Measurements from ENCODE around the gene ADSS2. TPM values are rescaled to one million over a fixed set of nuclear protein-coding genes. Genes with fewer than 3 reads are reported as not detected.
"Not testable (repeated sequence)": the region's sequence is repeated elsewhere in the genome, so short reads cannot be mapped to it uniquely, and the experiment has no call there.

The ADSS2 gene
- polyA plus RNA-seq, 2 of the 4 experiments (the other 2 are of a cell fraction): 46.1 to 74.3 TPM

DNA sequence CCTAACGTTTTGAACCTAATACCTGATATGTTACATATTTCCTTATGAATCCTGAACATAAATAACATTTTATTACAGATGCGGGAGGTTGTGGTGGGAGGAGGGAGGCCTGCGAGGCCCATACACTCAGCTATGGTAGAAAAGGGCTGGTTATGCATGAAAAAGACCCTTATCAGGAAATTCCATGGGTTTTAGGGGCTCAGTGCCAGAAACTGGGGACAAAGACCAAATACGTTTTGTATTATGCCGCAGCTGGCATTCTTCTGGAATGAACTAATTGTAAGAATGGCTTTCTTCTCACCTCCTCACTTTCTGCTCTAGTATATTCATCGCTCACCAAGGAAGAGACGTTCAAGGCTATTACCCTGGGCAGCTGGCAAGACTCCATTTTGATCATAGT lies 76.7 kb downstream of the ADSS2 start (continued):
- TF ChIP-seq RNF2 (IDR thresholded peaks at IDR 0.05; ENCODE audit: borderline replicate concordance, low read depth): no peak

DNA sequence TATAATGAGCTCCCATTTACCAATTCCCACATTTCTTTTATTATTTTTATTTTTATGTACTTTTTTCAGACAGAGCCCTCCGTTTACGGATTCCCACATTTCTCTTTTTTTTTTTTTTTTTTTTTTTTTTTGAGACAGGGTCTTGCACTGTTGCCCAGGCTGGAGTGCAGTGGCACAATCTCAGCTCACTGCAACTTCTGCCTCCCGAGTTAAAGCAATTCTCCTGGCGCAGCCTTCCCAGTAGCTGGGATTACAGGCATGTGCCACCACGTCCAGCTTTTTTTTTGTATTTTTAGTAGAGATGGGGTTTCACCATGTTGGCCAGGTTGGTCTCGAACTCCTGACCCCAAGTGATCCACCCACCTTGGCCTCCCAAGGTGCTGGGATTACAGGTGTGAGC lies 77.2 kb downstream of the ADSS2 start:
- H3K4me2 ChIP-seq; ATAC-seq; H3K4me1 ChIP-seq; POLR2A ChIA-PET; H3K9me3 ChIP-seq; CTCF ChIA-PET; H3K4me3 ChIP-seq; DNase-seq (ENCODE audit: low read depth in 1 of 2, low spot score in 1 of 2); H3K27ac ChIP-seq; FAIRE-seq: not testable (repeated sequence)
- 86% methylated on average over 6 of the region's 6 CpGs for WGBS (ENCODE audit: missing lambda C conversion rate)

DNA sequence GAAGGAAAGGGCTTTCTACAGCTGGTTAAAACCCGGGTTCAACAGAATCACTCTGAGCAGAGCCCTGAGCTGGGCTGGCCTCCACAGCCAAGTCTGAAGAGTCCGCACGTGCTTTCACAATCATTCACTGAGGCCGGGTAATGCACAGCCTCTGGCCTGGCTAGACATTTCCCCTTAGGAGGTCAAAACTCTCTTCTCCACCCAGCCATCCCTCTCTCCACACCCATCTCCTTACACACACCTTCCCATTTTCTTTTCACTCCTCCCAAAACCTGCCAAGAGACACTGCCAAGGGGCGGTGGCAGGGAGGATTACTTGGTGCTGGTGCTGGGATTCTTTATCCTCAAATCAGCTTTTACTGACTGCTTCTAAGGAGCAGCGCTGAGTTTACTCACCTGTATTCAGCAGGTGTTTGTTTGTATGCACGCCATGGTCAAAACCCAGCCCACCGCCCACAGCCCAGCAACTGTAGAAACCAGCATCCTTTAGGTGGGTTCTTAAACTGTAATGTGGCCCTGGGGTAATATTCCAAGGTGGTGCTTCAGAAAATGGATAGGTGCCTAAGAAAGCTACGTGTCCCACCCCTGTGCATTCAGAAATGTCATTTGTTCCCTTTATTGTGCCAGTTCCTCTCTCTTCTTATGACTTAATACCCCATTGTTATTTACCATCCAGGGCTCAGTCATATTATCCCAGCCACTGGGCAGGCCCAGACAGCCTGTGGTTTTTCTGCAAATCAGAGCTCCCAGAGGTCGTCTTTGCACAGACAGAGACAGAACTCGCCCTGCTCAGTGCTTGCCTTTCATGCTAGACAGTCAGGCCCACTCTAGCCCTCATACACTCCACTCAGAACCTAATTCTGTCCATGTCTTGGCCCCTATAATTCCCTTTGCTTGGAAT lies 80.2 kb downstream of the ADSS2 start:
- ATAC-seq (peak; percentile 28 to 45; a peak in 4 of 6 replicates), FAIRE-seq (no peak), DNase-seq (ENCODE audit: low read depth in 1 of 2, low spot score in 1 of 2) (no peak)
- no peak overlapping the region for H3K4me3 ChIP-seq
- no peak for TF ChIP-seq SREBF2 (IDR thresholded peaks at IDR 0.05)
- no peak for TF ChIP-seq RAD21 (conservative IDR thresholded peaks at IDR 0.05 in 1 of 2, IDR thresholded peaks at IDR 0.05 in 1 of 2)
- no peak for TF ChIP-seq NR3C1 (IDR thresholded peaks at IDR 0.05)
- TF ChIP-seq EHF (CRISPR knock-in tag; IDR thresholded peaks at IDR 0.05): no peak
- TF ChIP-seq, protein P1, sequence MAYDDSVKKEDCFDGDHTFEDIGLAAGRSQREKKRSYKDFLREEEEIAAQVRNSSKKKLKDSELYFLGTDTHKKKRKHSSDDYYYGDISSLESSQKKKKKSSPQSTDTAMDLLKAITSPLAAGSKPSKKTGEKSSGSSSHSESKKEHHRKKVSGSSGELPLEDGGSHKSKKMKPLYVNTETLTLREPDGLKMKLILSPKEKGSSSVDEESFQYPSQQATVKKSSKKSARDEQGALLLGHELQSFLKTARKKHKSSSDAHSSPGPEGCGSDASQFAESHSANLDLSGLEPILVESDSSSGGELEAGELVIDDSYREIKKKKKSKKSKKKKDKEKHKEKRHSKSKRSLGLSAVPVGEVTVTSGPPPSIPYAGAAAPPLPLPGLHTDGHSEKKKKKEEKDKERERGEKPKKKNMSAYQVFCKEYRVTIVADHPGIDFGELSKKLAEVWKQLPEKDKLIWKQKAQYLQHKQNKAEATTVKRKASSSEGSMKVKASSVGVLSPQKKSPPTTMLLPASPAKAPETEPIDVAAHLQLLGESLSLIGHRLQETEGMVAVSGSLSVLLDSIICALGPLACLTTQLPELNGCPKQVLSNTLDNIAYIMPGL (CRISPR knock-in tag; IDR thresholded peaks at IDR 0.05; ENCODE audit: borderline replicate concordance): no peak
- TF ChIP-seq HOXB13 (CRISPR knock-in tag; IDR thresholded peaks at IDR 0.05; ENCODE audit: low read depth): no peak
- no peak for TF ChIP-seq ZFP36 (IDR thresholded peaks at IDR 0.05; ENCODE audit: borderline replicate concordance, partially characterized antibody)
- 74% methylated on average over 11 of the region's 11 CpGs for WGBS (ENCODE audit: missing lambda C conversion rate)
- no peaks in the 10 kb centered on the region for H3K4me1 ChIP-seq
- CTCF ChIA-PET: interaction anchor here (0.8 to 1.0 kb wide), 2 partner anchors 23 to 73 kb away, joined by 3 read pairs; no protein-coding TSS in a partner anchor
- no peak overlapping the region for H3K27ac ChIP-seq
- POLR2A ChIA-PET: no interaction called here
- no peaks in the 10 kb centered on the region for H3K9me3 ChIP-seq
- no peak overlapping the region for H3K4me2 ChIP-seq

DNA sequence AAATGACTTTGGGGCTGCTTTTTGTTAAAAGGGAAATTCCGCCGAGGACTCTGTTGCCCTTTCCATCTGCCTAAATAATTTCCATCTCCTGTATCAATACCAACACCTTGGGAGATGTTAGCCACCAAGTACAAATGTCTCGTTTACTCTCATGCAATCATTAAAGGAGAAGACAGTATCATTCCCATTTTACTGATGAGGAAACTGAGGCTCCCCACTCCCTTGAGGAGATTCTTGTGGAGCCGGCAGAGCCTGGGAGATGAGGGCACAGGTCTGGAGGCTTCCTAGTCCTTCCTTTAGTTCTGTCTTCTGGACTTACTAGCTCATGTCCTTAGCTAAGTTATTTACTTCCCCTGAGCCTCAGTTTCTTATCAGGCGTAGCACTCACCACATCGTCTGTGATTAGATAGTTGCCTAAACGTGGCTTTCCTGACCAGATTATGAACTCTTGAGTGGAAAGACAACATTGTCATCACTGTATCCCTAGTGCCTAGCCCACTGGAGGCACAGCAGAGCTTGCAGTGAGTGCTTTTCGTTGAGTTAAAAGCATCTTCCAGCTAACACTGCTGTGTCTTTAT lies 81.6 kb downstream of the ADSS2 start:
- Histone ChIP-seq H3K4me3 (no peak overlapping the region), H3K9me3 (no peaks in the 10 kb centered on the region), H3K27ac (no peak overlapping the region), H3K4me1 (no peaks in the 10 kb centered on the region), H3K4me2 (no peak overlapping the region)
- ATAC-seq (no peak), FAIRE-seq (no peak), DNase-seq (ENCODE audit: low read depth in 1 of 2, low spot score in 1 of 2) (no peak)
- ChIA-PET CTCF (interaction anchor here (0.6 kb wide), 1 partner anchor 71 kb away, joined by 3 read pairs; no protein-coding TSS in a partner anchor), POLR2A (no interaction called here)
- 69% methylated on average over 8 of the region's 8 CpGs for WGBS (ENCODE audit: missing lambda C conversion rate)
- TF ChIP-seq ZNF302 (CRISPR knock-in tag; IDR thresholded peaks at IDR 0.05): no peak
- TF ChIP-seq HOXB5 (CRISPR knock-in tag; IDR thresholded peaks at IDR 0.05): no peak
- no peak for TF ChIP-seq SREBF2 (IDR thresholded peaks at IDR 0.05)
- no peak for TF ChIP-seq MYC (IDR thresholded peaks at IDR 0.05; ENCODE audit: borderline replicate concordance, low read length)
- no peak for TF ChIP-seq ZFP36 (IDR thresholded peaks at IDR 0.05; ENCODE audit: borderline replicate concordance, partially characterized antibody)
- TF ChIP-seq MAFK (IDR thresholded peaks at IDR 0.05; ENCODE audit: partially characterized antibody): no peak
- TF ChIP-seq, protein P2, sequence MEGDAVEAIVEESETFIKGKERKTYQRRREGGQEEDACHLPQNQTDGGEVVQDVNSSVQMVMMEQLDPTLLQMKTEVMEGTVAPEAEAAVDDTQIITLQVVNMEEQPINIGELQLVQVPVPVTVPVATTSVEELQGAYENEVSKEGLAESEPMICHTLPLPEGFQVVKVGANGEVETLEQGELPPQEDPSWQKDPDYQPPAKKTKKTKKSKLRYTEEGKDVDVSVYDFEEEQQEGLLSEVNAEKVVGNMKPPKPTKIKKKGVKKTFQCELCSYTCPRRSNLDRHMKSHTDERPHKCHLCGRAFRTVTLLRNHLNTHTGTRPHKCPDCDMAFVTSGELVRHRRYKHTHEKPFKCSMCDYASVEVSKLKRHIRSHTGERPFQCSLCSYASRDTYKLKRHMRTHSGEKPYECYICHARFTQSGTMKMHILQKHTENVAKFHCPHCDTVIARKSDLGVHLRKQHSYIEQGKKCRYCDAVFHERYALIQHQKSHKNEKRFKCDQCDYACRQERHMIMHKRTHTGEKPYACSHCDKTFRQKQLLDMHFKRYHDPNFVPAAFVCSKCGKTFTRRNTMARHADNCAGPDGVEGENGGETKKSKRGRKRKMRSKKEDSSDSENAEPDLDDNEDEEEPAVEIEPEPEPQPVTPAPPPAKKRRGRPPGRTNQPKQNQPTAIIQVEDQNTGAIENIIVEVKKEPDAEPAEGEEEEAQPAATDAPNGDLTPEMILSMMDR (IDR thresholded peaks at IDR 0.05): no peak
- TF ChIP-seq, protein P1 (CRISPR knock-in tag; IDR thresholded peaks at IDR 0.05; ENCODE audit: borderline replicate concordance): no peak
- TF ChIP-seq, protein P3, sequence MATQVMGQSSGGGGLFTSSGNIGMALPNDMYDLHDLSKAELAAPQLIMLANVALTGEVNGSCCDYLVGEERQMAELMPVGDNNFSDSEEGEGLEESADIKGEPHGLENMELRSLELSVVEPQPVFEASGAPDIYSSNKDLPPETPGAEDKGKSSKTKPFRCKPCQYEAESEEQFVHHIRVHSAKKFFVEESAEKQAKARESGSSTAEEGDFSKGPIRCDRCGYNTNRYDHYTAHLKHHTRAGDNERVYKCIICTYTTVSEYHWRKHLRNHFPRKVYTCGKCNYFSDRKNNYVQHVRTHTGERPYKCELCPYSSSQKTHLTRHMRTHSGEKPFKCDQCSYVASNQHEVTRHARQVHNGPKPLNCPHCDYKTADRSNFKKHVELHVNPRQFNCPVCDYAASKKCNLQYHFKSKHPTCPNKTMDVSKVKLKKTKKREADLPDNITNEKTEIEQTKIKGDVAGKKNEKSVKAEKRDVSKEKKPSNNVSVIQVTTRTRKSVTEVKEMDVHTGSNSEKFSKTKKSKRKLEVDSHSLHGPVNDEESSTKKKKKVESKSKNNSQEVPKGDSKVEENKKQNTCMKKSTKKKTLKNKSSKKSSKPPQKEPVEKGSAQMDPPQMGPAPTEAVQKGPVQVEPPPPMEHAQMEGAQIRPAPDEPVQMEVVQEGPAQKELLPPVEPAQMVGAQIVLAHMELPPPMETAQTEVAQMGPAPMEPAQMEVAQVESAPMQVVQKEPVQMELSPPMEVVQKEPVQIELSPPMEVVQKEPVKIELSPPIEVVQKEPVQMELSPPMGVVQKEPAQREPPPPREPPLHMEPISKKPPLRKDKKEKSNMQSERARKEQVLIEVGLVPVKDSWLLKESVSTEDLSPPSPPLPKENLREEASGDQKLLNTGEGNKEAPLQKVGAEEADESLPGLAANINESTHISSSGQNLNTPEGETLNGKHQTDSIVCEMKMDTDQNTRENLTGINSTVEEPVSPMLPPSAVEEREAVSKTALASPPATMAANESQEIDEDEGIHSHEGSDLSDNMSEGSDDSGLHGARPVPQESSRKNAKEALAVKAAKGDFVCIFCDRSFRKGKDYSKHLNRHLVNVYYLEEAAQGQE (IDR thresholded peaks at IDR 0.05): no peak
